ENCODE measurements around the gene GPR62. TPM values are rescaled to one million over a fixed set of nuclear protein-coding genes. Genes with fewer than 3 reads are reported as not detected.

GPR62 gene
- total and polyA plus RNA-seq, 2 donors from 2014 or later = 0.09 to 0.41 TPM

DNA sequence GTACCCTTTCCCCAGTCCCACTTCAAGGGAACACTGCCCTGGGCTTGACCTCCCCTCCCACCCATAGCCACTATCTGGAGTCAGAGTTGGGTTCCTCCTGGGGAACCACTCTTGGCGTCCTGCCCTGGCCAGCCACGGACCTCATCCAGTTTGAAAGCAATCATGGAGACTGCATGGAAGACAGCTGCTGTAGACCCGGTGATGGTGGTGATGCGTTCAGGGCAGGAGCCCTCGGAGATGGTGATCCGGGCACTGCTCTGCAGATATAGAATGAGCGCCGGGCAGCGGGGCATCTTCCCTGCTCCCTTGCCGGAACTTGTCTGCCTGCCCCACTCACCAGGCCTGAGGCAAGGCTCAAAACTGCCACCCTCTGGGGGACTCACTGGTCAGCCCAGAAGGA is 5.2 kb downstream of the GPR62 start:
- H3K4me3 ChIP-seq (ENCODE audit: low read length in 3 of 3) = no peak overlapping the region
- H3K36me3 ChIP-seq (ENCODE audit: control insufficient read depth in 2 of 3, insufficient read depth in 3 of 3, low read length in 3 of 3) = no peaks in the 10 kb centered on the region
- TF ChIP-seq, protein P1, sequence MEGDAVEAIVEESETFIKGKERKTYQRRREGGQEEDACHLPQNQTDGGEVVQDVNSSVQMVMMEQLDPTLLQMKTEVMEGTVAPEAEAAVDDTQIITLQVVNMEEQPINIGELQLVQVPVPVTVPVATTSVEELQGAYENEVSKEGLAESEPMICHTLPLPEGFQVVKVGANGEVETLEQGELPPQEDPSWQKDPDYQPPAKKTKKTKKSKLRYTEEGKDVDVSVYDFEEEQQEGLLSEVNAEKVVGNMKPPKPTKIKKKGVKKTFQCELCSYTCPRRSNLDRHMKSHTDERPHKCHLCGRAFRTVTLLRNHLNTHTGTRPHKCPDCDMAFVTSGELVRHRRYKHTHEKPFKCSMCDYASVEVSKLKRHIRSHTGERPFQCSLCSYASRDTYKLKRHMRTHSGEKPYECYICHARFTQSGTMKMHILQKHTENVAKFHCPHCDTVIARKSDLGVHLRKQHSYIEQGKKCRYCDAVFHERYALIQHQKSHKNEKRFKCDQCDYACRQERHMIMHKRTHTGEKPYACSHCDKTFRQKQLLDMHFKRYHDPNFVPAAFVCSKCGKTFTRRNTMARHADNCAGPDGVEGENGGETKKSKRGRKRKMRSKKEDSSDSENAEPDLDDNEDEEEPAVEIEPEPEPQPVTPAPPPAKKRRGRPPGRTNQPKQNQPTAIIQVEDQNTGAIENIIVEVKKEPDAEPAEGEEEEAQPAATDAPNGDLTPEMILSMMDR (IDR thresholded peaks at IDR 0.05; ENCODE audit: borderline replicate concordance, extremely low read depth, insufficient read depth) = no peak
- intact Hi-C loops (cut with DNase I) = no loop called here
- no peaks in the 10 kb centered on the region for H3K9me3 ChIP-seq (ENCODE audit: control insufficient read depth in 2 of 3, insufficient read depth in 1 of 3, low read length in 3 of 3)
- no peak overlapping the region for H3K27ac ChIP-seq (ENCODE audit: low read depth in 2 of 2, low read length in 2 of 2)
- FAIRE-seq (no peak), DNase-seq (no peak)
- H3K27me3 ChIP-seq (ENCODE audit: control insufficient read depth, insufficient read depth, low read length) = no peaks in the 10 kb centered on the region
- H3K9ac ChIP-seq (ENCODE audit: low read length in 3 of 3) = no peak overlapping the region
- peaks cover 0 to 9% (median 0%) of the 10 kb centered on the region in 3 donors for H3K4me1 ChIP-seq (ENCODE audit: control insufficient read depth in 2 of 3, insufficient read depth in 2 of 3, low read depth in 1 of 3, low read length in 3 of 3)

DNA sequence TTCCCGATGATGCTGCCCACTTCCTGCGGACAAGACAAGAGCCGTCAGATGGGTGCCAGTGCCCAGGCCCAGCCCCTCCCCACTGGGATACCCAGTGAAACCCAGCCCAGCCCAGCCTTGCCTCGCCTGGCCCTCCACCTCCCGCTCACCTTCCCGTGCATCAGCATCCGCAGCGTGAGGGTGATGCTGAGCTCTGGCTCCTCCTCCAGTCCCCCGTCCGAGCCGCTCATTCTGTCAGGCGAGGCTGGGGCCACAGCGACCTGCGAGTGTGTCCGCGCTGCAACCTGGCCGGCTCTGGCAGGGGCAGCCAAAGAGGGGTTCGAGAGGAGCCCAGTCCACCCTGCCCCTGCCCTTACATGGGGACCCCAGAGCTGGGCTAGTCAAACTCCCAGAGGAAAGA is 5.8 kb downstream of the GPR62 start:
- no peak for FAIRE-seq
- Histone ChIP-seq H3K9me3 (ENCODE audit: control insufficient read depth in 2 of 3, insufficient read depth in 1 of 3, low read length in 3 of 3) (no peaks in the 10 kb centered on the region), H3K4me3 (ENCODE audit: low read length in 3 of 3) (no peak overlapping the region), H3K36me3 (ENCODE audit: control insufficient read depth in 2 of 3, insufficient read depth in 3 of 3, low read length in 3 of 3) (no peaks in the 10 kb centered on the region), H3K4me1 (ENCODE audit: control insufficient read depth in 2 of 3, insufficient read depth in 2 of 3, low read depth in 1 of 3, low read length in 3 of 3) (peaks cover 0 to 5% (median 0%) of the 10 kb centered on the region in 3 donors), H3K27me3 (ENCODE audit: control insufficient read depth, insufficient read depth, low read length) (no peaks in the 10 kb centered on the region), H3K9ac (ENCODE audit: low read length in 3 of 3) (no peak overlapping the region), H3K27ac (ENCODE audit: low read depth in 2 of 2, low read length in 2 of 2) (no peak overlapping the region)
- DNase-seq = no peak
- TF ChIP-seq, protein P1 (IDR thresholded peaks at IDR 0.05; ENCODE audit: borderline replicate concordance, extremely low read depth, insufficient read depth) = no peak
- intact Hi-C loops (cut with DNase I) = no loop called here

DNA sequence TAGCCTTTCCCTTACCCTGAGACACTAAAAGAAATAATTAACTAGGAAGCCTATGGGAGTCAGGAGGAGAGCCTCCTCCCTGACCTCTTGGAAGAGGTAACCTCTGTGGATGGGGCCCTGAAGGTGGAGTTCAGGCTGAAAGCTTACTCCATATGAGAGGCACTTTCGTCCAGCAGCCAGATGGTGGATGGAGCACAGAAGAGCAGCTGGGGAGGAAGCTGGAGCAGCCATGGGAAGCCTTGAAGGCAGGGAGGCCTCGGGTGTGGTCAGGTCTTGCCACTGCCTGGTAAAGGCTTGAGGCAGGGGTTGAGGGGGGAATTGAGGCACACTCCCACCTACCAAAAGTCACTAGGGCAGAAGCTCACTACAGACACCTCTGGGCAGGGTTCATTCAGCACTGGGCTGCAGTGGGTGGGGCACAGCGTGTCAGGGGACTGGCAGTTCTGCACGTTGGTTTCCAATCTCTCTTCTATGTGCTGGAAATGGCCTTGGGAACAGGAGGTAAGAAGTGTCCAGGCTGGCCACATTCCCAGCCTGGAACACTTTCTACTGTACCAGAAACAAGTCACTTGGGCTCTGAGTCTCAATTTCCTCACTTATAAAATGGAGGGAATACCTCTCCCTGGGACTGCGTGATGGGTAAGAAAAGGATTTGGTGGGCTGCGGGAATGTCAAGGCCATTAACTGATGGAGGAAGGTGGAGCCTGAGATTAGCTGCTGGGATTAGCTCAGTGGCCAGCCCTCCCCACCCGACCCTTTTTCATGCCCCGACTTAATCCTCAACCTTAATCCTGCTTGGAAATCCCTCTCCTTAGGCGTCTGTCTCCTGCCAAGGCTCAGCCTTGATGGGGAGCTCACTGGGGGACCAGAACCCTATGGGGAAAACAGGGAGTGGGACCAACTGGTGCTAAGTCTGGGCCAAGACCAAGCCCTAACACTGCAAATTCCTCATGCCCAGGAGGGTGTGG is 6.7 kb downstream of the GPR62 start:
- Histone ChIP-seq H3K27ac (ENCODE audit: low read depth in 2 of 2, low read length in 2 of 2) (no peak overlapping the region), H3K9me3 (ENCODE audit: control insufficient read depth in 2 of 3, insufficient read depth in 1 of 3, low read length in 3 of 3) (no peaks in the 10 kb centered on the region), H3K27me3 (ENCODE audit: control insufficient read depth, insufficient read depth, low read length) (no peaks in the 10 kb centered on the region), H3K36me3 (ENCODE audit: control insufficient read depth in 2 of 3, insufficient read depth in 3 of 3, low read length in 3 of 3) (no peaks in the 10 kb centered on the region), H3K4me1 (ENCODE audit: control insufficient read depth in 2 of 3, insufficient read depth in 2 of 3, low read depth in 1 of 3, low read length in 3 of 3) (peaks cover 0 to 4% (median 0%) of the 10 kb centered on the region in 3 donors), H3K4me3 (ENCODE audit: low read length in 3 of 3) (no peak overlapping the region), H3K9ac (ENCODE audit: low read length in 3 of 3) (no peak overlapping the region)
- FAIRE-seq (no peak), DNase-seq (no peak)
- intact Hi-C loops (cut with DNase I) = no loop called here
- TF ChIP-seq, protein P1 (IDR thresholded peaks at IDR 0.05; ENCODE audit: borderline replicate concordance, extremely low read depth, insufficient read depth) = no peak
